ENCODE data around the gene EPB41L4A.
"Not testable (repeated sequence)": the region's sequence is repeated elsewhere in the genome, so short reads cannot be mapped to it uniquely, and the experiment has no call there.

EPB41L4A gene

GRCh38 chr5:112227911-112228631 lies 191.0 kb downstream of the EPB41L4A start:
- H3K4me3 ChIP-seq (ENCODE audit: low read length), result no peak overlapping the region
- no peak for DNase-seq
- H3K79me2 ChIP-seq (ENCODE audit: low read length), result no peaks in the 10 kb centered on the region
- no peak overlapping the region for H2AFZ ChIP-seq (ENCODE audit: low read length)
- no peaks in the 10 kb centered on the region for H3K36me3 ChIP-seq (replicated peaks; ENCODE audit: insufficient read depth, low read length)
- no peak for TF ChIP-seq EZH2phosphoT487 (IDR thresholded peaks at IDR 0.05; ENCODE audit: low read length)
- TF ChIP-seq EZH2 (optimal IDR thresholded peaks at IDR 0.05; ENCODE audit: low read depth, low read length), result no peak
- TF ChIP-seq, protein P1, sequence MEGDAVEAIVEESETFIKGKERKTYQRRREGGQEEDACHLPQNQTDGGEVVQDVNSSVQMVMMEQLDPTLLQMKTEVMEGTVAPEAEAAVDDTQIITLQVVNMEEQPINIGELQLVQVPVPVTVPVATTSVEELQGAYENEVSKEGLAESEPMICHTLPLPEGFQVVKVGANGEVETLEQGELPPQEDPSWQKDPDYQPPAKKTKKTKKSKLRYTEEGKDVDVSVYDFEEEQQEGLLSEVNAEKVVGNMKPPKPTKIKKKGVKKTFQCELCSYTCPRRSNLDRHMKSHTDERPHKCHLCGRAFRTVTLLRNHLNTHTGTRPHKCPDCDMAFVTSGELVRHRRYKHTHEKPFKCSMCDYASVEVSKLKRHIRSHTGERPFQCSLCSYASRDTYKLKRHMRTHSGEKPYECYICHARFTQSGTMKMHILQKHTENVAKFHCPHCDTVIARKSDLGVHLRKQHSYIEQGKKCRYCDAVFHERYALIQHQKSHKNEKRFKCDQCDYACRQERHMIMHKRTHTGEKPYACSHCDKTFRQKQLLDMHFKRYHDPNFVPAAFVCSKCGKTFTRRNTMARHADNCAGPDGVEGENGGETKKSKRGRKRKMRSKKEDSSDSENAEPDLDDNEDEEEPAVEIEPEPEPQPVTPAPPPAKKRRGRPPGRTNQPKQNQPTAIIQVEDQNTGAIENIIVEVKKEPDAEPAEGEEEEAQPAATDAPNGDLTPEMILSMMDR (IDR thresholded peaks at IDR 0.05; ENCODE audit: low read length), result no peak
- no peaks in the 10 kb centered on the region for H3K4me1 ChIP-seq (ENCODE audit: low read length)
- H3F3A ChIP-seq (ENCODE audit: insufficient read depth, low read length), result no peaks in the 10 kb centered on the region
- no peaks in the 10 kb centered on the region for H3K9me2 ChIP-seq (replicated peaks; ENCODE audit: insufficient read depth, low read length)
- H3K9ac ChIP-seq (ENCODE audit: low read length), result no peak overlapping the region
- no peaks in the 10 kb centered on the region for H4K20me1 ChIP-seq (ENCODE audit: insufficient read depth, low read length)
- H3K9me3 ChIP-seq (replicated peaks; ENCODE audit: insufficient read depth, low read length), result no peaks in the 10 kb centered on the region
- H3K4me2 ChIP-seq (ENCODE audit: low read depth, low read length), result no peak overlapping the region
- no peaks in the 10 kb centered on the region for H3K27me3 ChIP-seq (replicated peaks; ENCODE audit: insufficient read depth, low read length)
- H3K27ac ChIP-seq (ENCODE audit: low read length), result no peak overlapping the region

DNA sequence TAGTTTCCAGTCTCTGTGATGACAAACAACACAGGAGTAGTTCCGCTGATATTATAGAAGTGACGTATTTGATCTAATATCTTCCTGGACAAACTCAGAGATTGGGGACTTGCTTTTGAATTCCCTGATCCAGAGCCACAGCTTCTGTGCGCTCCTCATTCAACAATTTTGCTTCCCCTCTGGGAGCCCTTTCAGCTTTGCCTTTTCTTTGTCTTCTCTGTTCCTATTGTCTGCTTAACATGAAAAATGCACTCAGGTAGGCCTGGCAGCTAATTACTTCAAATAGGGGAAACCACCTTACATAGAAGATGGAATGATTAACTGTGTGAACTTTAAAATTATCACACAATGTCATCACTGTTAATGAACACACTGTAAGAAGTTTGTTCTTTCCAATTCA lies 192.9 kb downstream of the EPB41L4A start:
- Histone ChIP-seq H3K4me3 (ENCODE audit: low read length) (no peak overlapping the region), H3K36me3 (replicated peaks; ENCODE audit: insufficient read depth, low read length) (no peaks in the 10 kb centered on the region), H3K79me2 (ENCODE audit: low read length) (no peaks in the 10 kb centered on the region), H3K27ac (ENCODE audit: low read length) (no peak overlapping the region), H3K27me3 (replicated peaks; ENCODE audit: insufficient read depth, low read length) (no peaks in the 10 kb centered on the region), H3F3A (ENCODE audit: insufficient read depth, low read length) (no peaks in the 10 kb centered on the region), H3K4me1 (ENCODE audit: low read length) (no peaks in the 10 kb centered on the region), H4K20me1 (ENCODE audit: insufficient read depth, low read length) (no peaks in the 10 kb centered on the region), H2AFZ (ENCODE audit: low read length) (no peak overlapping the region), H3K9me2 (replicated peaks; ENCODE audit: insufficient read depth, low read length) (no peaks in the 10 kb centered on the region), H3K4me2 (ENCODE audit: low read depth, low read length) (no peak overlapping the region), H3K9me3 (replicated peaks; ENCODE audit: insufficient read depth, low read length) (no peaks in the 10 kb centered on the region), H3K9ac (ENCODE audit: low read length) (no peak overlapping the region)
- DNase-seq, result no peak
- TF ChIP-seq, protein P1 (IDR thresholded peaks at IDR 0.05; ENCODE audit: low read length), result no peak
- no peak for TF ChIP-seq EZH2 (optimal IDR thresholded peaks at IDR 0.05; ENCODE audit: low read depth, low read length)
- no peak for TF ChIP-seq EZH2phosphoT487 (IDR thresholded peaks at IDR 0.05; ENCODE audit: low read length)

GRCh38 chr5:112222997-112223396 lies 196.1 kb downstream of the EPB41L4A start:
- not testable (repeated sequence) for H3K4me2 ChIP-seq (ENCODE audit: low read depth, low read length); H3F3A ChIP-seq (ENCODE audit: insufficient read depth, low read length); H3K36me3 ChIP-seq (replicated peaks; ENCODE audit: insufficient read depth, low read length); H3K4me1 ChIP-seq (ENCODE audit: low read length); DNase-seq; H2AFZ ChIP-seq (ENCODE audit: low read length); H4K20me1 ChIP-seq (ENCODE audit: insufficient read depth, low read length); H3K27ac ChIP-seq (ENCODE audit: low read length); H3K9me3 ChIP-seq (replicated peaks; ENCODE audit: insufficient read depth, low read length); H3K4me3 ChIP-seq (ENCODE audit: low read length); H3K27me3 ChIP-seq (replicated peaks; ENCODE audit: insufficient read depth, low read length); H3K9ac ChIP-seq (ENCODE audit: low read length); H3K9me2 ChIP-seq (replicated peaks; ENCODE audit: insufficient read depth, low read length); H3K79me2 ChIP-seq (ENCODE audit: low read length)

DNA sequence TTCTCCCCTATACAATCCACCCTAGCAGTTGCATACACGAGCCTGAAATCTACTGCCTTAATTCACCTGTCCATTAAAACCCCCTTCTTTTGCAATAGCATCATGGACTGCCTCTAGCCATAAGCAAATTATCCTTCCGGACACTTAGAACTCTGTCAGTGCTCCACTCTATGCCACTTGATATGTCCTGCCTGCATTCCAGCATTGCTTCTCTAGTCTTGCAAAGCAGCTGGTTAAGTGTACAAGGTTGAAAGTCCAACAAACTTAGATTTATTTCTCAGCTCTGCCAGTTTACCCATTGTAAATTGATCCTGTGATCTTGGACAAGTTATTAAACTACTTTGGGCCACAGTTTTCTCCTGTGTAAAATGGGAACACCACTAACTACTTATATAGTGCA lies 197.9 kb downstream of the EPB41L4A start:
- Histone ChIP-seq H3K9ac (ENCODE audit: low read length) (no peak overlapping the region), H3F3A (ENCODE audit: insufficient read depth, low read length) (no peaks in the 10 kb centered on the region), H3K36me3 (replicated peaks; ENCODE audit: insufficient read depth, low read length) (no peaks in the 10 kb centered on the region), H3K4me2 (ENCODE audit: low read depth, low read length) (no peak overlapping the region), H3K4me3 (ENCODE audit: low read length) (no peak overlapping the region), H3K4me1 (ENCODE audit: low read length) (no peaks in the 10 kb centered on the region), H4K20me1 (ENCODE audit: insufficient read depth, low read length) (no peaks in the 10 kb centered on the region), H3K27me3 (replicated peaks; ENCODE audit: insufficient read depth, low read length) (no peaks in the 10 kb centered on the region), H2AFZ (ENCODE audit: low read length) (no peak overlapping the region), H3K9me2 (replicated peaks; ENCODE audit: insufficient read depth, low read length) (no peaks in the 10 kb centered on the region), H3K9me3 (replicated peaks; ENCODE audit: insufficient read depth, low read length) (no peaks in the 10 kb centered on the region), H3K79me2 (ENCODE audit: low read length) (no peaks in the 10 kb centered on the region), H3K27ac (ENCODE audit: low read length) (no peak overlapping the region)
- TF ChIP-seq EZH2phosphoT487 (IDR thresholded peaks at IDR 0.05; ENCODE audit: low read length), result no peak
- DNase-seq, result no peak
